ENCODE data around the gene TP53I11. TPM values are rescaled to one million over a fixed set of nuclear protein-coding genes. Genes with fewer than 3 reads are reported as not detected.
A peak's percentile ranks its signal among the peaks of the same experiment; 100 is the strongest.

TP53I11 gene
- total RNA-seq, 2 experiments from 2014 or later: 15.7 to 17.6 TPM

GRCh38 chr11:44963948-44964347 is 13.3 kb upstream of the TP53I11 start:
- DNase-seq: no peak
- ChIA-PET CTCF (interaction anchor here (1.0 to 2.8 kb wide), 2 partner anchors 27 to 36 kb away, joined by 5 to 11 read pairs; no protein-coding TSS in a partner anchor), POLR2A (no interaction called here)
- Mint-ChIP-seq H3K27me3 (no peaks in the 10 kb centered on the region), H3K27ac (no peak overlapping the region), H3K9me3 (no peaks in the 10 kb centered on the region), H3K36me3 (no peaks in the 10 kb centered on the region), H3K4me3 (no peak overlapping the region), H3K4me1 (ENCODE audit: low read depth) (no peaks in the 10 kb centered on the region)
- intact Hi-C loops (cut with micrococcal nuclease): no loop called here

DNA sequence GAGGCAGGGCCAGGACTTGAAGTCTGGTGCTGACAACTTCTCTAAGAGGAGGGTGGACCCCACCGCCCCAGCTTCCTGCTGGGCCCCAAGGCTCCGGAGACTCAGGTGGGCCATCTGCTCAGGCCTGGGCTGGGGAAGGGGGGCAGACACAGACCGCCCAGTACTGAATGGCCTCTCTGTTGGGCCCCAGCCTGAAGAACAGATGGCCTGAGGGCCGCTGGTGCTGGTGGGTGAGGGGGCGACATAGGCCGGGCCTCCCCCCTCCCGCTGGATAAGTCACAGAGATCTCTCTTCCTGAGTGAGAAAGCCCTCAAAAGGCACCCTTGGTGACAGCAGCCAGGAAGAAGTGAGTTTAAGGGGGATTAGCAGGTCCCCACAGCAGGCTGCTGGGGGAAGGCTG is 12.5 kb upstream of the TP53I11 start:
- no peaks in the 10 kb centered on the region for H3K4me1 Mint-ChIP-seq (ENCODE audit: low read depth)
- H3K27me3 Mint-ChIP-seq: no peaks in the 10 kb centered on the region
- DNase-seq: no peak
- H3K9me3 Mint-ChIP-seq: no peaks in the 10 kb centered on the region
- H3K27ac Mint-ChIP-seq: no peak overlapping the region
- no peak overlapping the region for H3K4me3 Mint-ChIP-seq
- ChIA-PET CTCF (interaction anchor here (2.8 kb wide), 1 partner anchor 26 kb away, joined by 11 read pairs; no protein-coding TSS in a partner anchor), POLR2A (no interaction called here)
- no peaks in the 10 kb centered on the region for H3K36me3 Mint-ChIP-seq
- intact Hi-C loops (cut with micrococcal nuclease): no loop called here

DNA sequence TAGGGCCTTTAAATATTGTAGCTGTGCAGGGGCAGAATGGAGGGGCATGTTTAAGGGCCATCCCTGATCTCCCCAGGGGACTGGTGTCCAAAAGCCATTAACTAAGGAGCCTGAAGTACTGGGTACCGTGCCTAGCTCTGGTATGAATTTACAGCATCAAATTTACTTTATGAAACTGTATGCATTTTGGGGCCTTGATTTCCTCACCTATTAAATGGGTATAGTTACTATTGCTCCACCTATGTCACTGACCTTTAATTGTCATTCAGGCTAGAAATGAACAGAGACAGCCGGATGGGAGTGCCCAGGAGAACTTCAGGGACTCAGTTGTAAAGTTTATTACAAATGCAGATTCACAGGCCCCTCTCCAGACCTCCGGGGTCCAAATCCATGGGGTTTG is 11.8 kb upstream of the TP53I11 start:
- no peaks in the 10 kb centered on the region for H3K27me3 Mint-ChIP-seq
- intact Hi-C loops (cut with micrococcal nuclease): no loop called here
- ChIA-PET POLR2A (no interaction called here), CTCF (no interaction called here)
- no peaks in the 10 kb centered on the region for H3K36me3 Mint-ChIP-seq
- H3K4me1 Mint-ChIP-seq (ENCODE audit: low read depth): no peaks in the 10 kb centered on the region
- no peak overlapping the region for H3K27ac Mint-ChIP-seq
- H3K4me3 Mint-ChIP-seq: no peak overlapping the region
- no peaks in the 10 kb centered on the region for H3K9me3 Mint-ChIP-seq
- DNase-seq: no peak

DNA sequence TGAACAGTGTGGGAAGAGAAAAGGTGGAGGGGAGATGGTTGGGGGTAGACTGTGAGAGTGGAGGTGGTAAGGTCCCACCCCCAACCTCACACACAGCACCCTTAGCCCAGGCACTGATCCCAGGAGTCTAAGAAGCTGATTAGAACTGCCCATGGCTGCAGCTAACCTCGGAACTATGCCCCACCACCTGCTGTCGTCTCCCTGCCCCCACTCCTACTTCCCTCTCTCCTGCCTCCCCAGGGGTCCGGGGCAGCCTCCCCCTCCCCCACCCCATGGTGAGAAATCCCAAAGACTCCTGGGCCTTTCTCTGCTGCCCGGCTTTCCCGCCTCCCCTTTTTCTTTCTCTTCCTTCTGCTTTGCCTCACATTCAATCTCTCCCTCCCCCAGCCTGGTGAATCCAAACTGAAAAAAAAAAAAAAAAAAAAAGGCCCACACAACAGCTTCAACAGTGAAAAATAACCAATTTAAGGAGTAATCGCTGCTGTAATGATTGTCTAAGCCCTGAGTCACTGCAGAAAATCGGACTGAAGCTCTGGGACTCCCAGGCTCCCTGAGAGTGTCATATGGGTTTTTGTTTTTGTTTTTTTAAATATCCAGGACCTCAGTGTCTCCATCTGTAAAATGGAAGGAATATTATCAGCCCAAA is 9.6 kb upstream of the TP53I11 start:
- intact Hi-C loops (cut with micrococcal nuclease): no loop called here
- Mint-ChIP-seq H3K27ac (no peak overlapping the region), H3K36me3 (no peaks in the 10 kb centered on the region), H3K9me3 (no peaks in the 10 kb centered on the region), H3K27me3 (no peaks in the 10 kb centered on the region), H3K4me3 (no peak overlapping the region), H3K4me1 (ENCODE audit: low read depth) (peaks cover 2% of the 10 kb centered on the region)
- CTCF ChIA-PET: interaction anchor here (1.0 to 2.3 kb wide), 5 partner anchors 24 to 150 kb away, joined by 3 to 11 read pairs (median 3); no protein-coding TSS in a partner anchor
- DNase-seq: no peak
- POLR2A ChIA-PET: no interaction called here

DNA sequence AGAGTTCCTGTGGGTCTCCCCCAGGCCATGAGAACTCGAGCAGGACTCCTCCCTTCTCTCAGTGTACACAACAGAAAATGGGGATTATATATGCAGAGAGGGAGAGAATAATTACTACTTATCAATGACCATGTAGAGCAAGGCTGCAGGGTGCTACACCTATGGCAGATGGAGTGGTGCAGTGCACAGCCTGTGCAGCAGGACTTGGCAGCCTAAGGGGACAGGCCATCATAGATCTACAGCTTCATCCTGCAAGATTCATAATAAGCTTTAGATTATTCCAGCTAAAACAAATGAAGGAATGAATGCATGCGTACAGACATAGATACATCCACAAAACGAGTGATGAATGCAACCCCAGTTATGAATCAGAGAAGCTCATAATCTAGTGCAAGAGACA is 8.4 kb upstream of the TP53I11 start:
- POLR2A ChIA-PET: no interaction called here
- no peak overlapping the region for H3K4me3 Mint-ChIP-seq
- H3K36me3 Mint-ChIP-seq: no peaks in the 10 kb centered on the region
- H3K9me3 Mint-ChIP-seq: no peaks in the 10 kb centered on the region
- no peak for DNase-seq
- CTCF ChIA-PET: interaction anchor here (0.7 to 2.3 kb wide), 6 partner anchors 14 to 152 kb away, joined by 3 to 11 read pairs (median 4); no protein-coding TSS in a partner anchor
- no peaks in the 10 kb centered on the region for H3K27me3 Mint-ChIP-seq
- intact Hi-C loops (cut with micrococcal nuclease): no loop called here
- peaks cover 6% of the 10 kb centered on the region for H3K4me1 Mint-ChIP-seq (ENCODE audit: low read depth)
- no peak overlapping the region for H3K27ac Mint-ChIP-seq

DNA sequence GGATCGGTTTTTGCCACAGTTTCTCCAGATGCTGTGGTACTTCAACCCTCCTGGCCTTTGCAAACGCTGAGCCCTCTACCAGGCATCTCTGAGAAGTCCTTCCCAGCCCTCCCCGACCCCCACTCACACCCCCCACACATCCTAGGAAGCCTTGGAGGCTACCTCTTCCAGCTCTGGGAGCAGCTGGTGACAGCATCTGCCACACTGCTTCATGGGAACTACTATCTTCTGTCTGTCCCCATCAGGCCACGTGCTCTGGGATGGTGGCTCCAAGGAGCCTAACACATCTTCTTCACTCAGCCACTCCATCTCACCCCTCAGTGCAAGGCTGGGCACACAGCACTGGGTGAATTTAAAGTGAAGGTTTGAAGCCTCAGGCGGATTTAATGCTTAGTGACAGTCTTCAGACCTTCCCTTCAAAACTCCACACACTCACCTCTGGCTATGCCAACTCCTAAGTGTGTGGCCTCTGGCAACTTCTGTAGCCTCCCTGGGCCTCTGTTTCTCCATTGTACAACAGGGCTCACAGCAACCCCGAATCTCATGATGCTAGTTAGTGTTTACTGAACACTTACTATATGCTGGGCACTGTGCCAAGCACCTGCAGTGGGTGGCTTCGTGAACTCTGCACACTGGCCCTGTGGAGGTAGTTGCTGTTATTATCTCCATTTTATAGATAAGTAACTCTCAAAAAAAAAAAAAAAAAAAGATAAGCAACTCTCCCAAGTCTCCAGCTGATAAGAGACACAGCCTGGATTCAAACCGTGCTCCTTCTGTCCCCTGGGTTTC is 7.3 kb upstream of the TP53I11 start:
- H3K27me3 Mint-ChIP-seq: no peaks in the 10 kb centered on the region
- no peak overlapping the region for H3K4me3 Mint-ChIP-seq
- H3K9me3 Mint-ChIP-seq: no peaks in the 10 kb centered on the region
- H3K27ac Mint-ChIP-seq: no peak overlapping the region
- H3K36me3 Mint-ChIP-seq: no peaks in the 10 kb centered on the region
- ChIA-PET POLR2A (interaction anchor here (1.0 kb wide), 1 partner anchor 23 kb away, joined by 3 read pairs; no protein-coding TSS in a partner anchor), CTCF (interaction anchor here (2.3 kb wide), 1 partner anchor 22 kb away, joined by 11 read pairs; no protein-coding TSS in a partner anchor)
- H3K4me1 Mint-ChIP-seq (ENCODE audit: low read depth): peaks cover 6% of the 10 kb centered on the region
- intact Hi-C loops (cut with micrococcal nuclease): no loop called here
- DNase-seq: no peak

DNA sequence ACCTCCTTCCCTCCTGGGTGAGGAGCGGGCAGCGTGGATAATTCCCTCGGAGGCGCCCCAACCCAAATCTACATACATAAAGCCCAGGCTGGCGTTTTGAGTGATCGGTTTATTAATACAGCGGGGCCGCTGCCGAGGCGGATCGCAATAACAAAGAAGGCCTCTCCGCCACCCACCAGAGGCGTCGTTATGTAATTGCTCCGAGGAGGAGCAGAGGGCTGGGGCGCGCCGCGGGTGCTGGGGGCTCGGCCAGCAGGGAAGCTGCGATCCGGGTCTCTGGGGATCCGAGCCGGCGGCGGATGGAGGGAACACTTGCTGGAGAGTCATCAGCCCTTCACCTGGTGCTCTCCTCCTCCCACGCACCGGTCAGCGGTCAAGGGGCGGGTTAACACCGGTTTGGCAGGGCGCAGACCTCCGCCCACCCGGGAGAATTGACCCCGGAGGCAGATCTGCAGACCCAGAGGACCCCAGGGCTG is 6.4 kb upstream of the TP53I11 start:
- peaks cover 6% of the 10 kb centered on the region for H3K4me1 Mint-ChIP-seq (ENCODE audit: low read depth)
- POLR2A ChIA-PET: interaction anchor here (1.0 kb wide), 1 partner anchor 24 kb away, joined by 3 read pairs; no protein-coding TSS in a partner anchor

GRCh38 chr11:44955015-44955738 is 4.5 kb upstream of the TP53I11 start:
- peaks cover 6% of the 10 kb centered on the region for H3K4me1 Mint-ChIP-seq (ENCODE audit: low read depth)
- POLR2A ChIA-PET: no interaction called here
- DNase-seq: peak; percentile 31
- no peak overlapping the region for H3K4me3 Mint-ChIP-seq
- H3K36me3 Mint-ChIP-seq: no peaks in the 10 kb centered on the region
- CTCF ChIA-PET: interaction anchor here (0.9 to 2.4 kb wide), 5 partner anchors 19 to 155 kb away, joined by 3 to 11 read pairs (median 7); no protein-coding TSS in a partner anchor
- no peaks in the 10 kb centered on the region for H3K9me3 Mint-ChIP-seq
- H3K27ac Mint-ChIP-seq: no peak overlapping the region
- no peaks in the 10 kb centered on the region for H3K27me3 Mint-ChIP-seq
- intact Hi-C loops (cut with micrococcal nuclease): no loop called here

More for the DNA sequence above, 6.4 kb upstream of the TP53I11 start:
- Mint-ChIP-seq H3K36me3 (no peaks in the 10 kb centered on the region), H3K27ac (no peak overlapping the region), H3K9me3 (no peaks in the 10 kb centered on the region), H3K4me3 (no peak overlapping the region), H3K27me3 (no peaks in the 10 kb centered on the region)
- intact Hi-C loops (cut with micrococcal nuclease): no loop called here
- CTCF ChIA-PET: no interaction called here
- no peak for DNase-seq

- Mint-ChIP-seq H3K4me3 (no peak overlapping the region), H3K4me1 (ENCODE audit: low read depth) (peaks cover 6% of the 10 kb centered on the region), H3K9me3 (no peaks in the 10 kb centered on the region), H3K27me3 (no peaks in the 10 kb centered on the region), H3K36me3 (no peaks in the 10 kb centered on the region), H3K27ac (no peak overlapping the region)
- intact Hi-C loops (cut with micrococcal nuclease): loop anchor here (5.0 kb wide), 1 partner anchor 148 kb away; no protein-coding TSS in a partner anchor
- ChIA-PET POLR2A (no interaction called here), CTCF (interaction anchor here (0.9 to 2.9 kb wide), 7 partner anchors 17 to 156 kb away, joined by 3 to 13 read pairs (median 10); no protein-coding TSS in a partner anchor)
- no peak for DNase-seq
These were observed 3.6 kb upstream of the TP53I11 start for GRCh38 chr11:44954051-44954906.

DNA sequence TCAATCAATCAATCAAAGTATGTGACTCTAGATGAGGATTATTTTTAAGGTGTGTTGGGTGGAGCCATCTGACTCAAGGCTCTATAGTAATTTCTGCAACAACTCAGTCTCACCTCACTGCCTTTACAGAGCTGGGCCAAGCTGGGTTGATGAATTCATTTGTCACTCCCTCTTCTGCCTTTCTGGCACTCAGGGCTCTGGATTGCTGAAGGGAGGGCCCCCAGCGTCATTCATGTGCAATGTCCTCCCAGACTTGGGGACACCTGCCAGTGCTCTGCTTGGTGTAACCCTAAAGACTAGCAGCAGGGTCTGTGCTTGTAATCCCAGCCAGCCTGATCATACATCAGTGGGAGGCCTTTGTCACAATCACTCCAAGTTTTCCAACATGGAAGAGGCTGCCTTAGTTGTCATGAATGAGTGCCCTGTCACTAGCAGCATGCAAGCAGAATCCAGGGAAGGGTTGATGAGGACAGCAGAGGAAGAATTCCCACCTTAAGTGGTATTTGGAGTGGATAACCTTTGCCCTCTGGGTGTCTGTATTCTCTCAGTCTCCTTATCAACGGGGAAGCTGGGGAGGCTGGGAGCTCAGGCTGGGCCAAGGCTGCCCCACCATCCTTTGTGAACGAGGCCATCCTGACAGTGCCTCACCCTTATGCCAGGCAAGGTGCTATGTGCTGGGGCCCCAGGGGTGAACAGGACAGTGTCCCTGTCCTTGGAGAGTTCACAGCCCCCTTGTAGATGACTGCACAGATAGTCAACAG is 2.0 kb upstream of the TP53I11 start:
- H3K4me3 Mint-ChIP-seq: no peak overlapping the region
- intact Hi-C loops (cut with micrococcal nuclease): loop anchor here (5.0 kb wide), 1 partner anchor 150 kb away; no protein-coding TSS in a partner anchor
- CTCF ChIA-PET: interaction anchor here (0.8 to 2.9 kb wide), 4 partner anchors 10 to 152 kb away, joined by 3 to 14 read pairs (median 12); no protein-coding TSS in a partner anchor
- no peaks in the 10 kb centered on the region for H3K36me3 Mint-ChIP-seq
- no peaks in the 10 kb centered on the region for H3K27me3 Mint-ChIP-seq
- POLR2A ChIA-PET: no interaction called here
- H3K9me3 Mint-ChIP-seq: no peaks in the 10 kb centered on the region
- H3K27ac Mint-ChIP-seq: no peak overlapping the region
- no peak for DNase-seq
- H3K4me1 Mint-ChIP-seq (ENCODE audit: low read depth): peaks cover 6% of the 10 kb centered on the region
